HuH-7 (cell line): ENCODE measurements around the gene TNK1.
"Not testable (repeated sequence)": the region's sequence is repeated elsewhere in the genome, so short reads cannot be mapped to it uniquely, and the experiment has no call there.

Experiments used
- DNase-seq: peaks from one replicate; pipeline ENCODE4 v3.0.0; 2011; ENCODE audit warnings: low spot score

Gene TNK1

DNA sequence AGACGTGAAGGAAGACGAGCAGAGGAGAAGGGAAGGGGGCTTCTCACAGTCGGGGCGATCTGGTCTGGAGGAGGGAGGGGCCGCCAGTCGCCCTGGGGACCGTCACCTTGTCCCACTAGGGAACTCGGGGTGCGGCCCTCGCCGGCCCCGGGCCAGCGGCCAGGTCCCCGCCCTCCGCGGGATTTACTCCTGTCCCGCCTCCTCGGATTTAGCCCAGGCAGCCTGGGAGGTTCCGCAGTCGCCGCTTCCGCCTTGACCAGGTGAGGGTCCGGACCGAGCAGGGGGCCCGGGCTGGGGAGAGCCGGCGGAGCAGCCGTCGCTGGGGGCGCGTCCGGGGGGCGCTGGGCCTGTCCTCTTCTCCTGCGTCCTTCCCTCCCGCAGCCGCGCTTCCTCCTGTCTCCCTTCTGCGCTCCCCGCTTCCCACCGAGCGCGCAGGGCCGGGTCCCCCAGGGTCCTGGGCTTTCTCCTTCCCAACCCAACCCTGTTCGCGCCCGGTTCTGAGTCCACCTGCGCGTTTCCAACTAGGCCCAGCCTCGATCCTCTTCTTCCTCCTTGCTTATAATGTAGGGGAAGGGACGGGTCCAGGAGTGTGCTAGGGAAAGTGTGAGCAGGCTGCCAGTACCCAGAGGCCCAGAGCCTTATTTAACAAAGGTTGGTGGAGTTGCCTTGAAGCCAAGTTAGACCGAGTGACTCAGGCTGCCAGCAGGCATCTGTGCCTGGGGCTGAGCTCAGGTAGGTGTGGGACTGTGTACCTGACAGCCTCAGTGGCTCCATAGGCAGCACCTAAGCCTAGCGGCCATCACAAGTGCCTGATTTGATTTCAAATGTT lies at the start of gene TNK1:
TNK1 (plus strand) TSS at position 235 of the 829 bp plus-strand sequence. CDS start 1,838 bp downstream, outside the sequence.
- DNase-seq = peak; percentile 66

DNA sequence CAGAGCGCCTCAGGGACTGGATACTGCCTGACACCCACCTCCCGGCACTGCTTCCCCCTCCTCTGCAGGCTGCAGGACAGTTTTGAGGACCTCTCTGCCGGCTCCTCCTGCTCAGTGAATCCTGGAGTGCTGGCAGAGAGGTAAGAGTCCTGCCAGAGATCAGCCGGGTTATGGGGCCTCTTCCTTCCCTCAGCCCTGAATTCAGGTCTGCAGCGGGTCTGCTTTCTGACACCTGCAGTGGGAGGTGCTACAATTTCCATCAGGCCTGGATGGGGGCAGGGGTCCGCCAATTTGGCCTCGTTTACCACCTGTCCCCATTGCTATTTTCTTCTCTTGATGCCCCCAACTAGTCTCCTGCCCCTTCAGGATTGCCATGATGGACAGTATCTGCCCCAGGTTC lies 48.8 kb upstream of the TNK1 start:
- DNase-seq = no peak

GRCh38 chr17:7332600-7333069 lies 48.3 kb upstream of the TNK1 start:
- DNase-seq = not testable (repeated sequence)

GRCh38 chr17:7334938-7335538 lies 45.9 kb upstream of the TNK1 start:
- no peak for DNase-seq

DNA sequence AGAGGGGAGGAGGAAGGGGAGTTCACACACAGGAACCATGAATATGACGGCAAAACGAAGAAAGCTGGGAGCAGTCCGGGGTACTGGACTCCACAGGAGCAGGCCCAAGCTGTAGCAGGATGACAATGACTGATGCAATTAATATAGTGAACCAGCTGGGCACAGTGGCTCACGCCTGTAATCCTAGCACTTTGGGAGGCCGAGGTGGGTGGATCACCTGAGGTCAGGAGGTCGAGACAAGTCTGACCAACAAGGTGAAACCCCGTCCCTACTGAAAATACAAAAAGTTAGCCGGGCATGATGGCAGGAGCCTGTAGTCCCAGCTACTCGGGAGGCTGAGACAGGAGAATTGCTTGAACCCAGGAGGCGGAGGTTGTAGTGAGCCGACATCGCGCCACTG lies 45.1 kb upstream of the TNK1 start:
- not testable (repeated sequence) for DNase-seq

- DNase-seq = no peak
Measured at GRCh38 chr17:7336240-7337175, 44.4 kb upstream of the TNK1 start, which contains the start of gene ACAP1. ACAP1 (plus strand) TSS chr17:7336529; CDS start chr17:7336735, 206 bp downstream.

GRCh38 chr17:7337600-7337999 lies 43.3 kb upstream of the TNK1 start:
- not testable (repeated sequence) for DNase-seq

DNA sequence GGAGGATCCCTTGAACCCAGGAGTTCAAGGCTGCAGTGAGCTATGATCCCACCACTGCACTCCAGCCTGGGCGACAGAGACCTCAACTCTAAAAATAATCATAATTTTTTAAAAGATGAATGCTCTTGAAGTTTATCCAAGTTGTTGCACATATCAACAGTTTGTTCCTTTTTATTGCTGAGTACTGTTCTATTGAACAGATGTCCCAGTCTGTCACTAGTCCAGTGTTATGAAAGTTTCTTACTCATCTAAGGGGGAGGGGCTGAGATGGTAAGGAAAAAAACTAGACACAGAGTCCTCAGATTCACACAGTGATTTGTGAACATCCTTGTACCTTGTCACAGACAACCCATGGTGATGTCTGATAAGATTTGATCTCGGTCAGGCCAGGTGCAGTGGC lies 40.7 kb upstream of the TNK1 start:
- DNase-seq = no peak

- no peak for DNase-seq
Measured at GRCh38 chr17:7341842-7342241, 39.0 kb upstream of the TNK1 start.

DNA sequence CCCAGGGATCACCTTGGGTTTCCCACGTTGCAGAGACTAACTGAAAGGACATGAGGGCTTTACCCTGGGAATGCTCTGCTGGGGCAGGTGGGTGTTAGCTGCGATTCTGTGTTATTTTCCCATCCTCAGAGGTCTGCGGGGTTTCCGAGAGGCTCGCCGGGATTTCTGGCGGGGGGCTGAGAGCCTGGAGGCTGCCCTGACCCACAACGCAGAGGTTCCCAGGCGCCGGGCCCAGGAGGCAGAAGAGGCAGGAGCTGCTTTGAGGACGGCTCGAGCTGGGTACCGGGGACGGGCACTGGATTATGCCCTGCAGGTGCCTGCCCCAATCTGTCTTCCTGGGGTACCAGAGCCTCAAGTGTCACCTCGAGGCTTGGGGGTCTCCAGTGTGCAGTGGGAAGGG lies 37.6 kb upstream of the TNK1 start:
- no peak for DNase-seq

- DNase-seq = no peak
Measured at GRCh38 chr17:7346761-7347614, 33.9 kb upstream of the TNK1 start.

DNA sequence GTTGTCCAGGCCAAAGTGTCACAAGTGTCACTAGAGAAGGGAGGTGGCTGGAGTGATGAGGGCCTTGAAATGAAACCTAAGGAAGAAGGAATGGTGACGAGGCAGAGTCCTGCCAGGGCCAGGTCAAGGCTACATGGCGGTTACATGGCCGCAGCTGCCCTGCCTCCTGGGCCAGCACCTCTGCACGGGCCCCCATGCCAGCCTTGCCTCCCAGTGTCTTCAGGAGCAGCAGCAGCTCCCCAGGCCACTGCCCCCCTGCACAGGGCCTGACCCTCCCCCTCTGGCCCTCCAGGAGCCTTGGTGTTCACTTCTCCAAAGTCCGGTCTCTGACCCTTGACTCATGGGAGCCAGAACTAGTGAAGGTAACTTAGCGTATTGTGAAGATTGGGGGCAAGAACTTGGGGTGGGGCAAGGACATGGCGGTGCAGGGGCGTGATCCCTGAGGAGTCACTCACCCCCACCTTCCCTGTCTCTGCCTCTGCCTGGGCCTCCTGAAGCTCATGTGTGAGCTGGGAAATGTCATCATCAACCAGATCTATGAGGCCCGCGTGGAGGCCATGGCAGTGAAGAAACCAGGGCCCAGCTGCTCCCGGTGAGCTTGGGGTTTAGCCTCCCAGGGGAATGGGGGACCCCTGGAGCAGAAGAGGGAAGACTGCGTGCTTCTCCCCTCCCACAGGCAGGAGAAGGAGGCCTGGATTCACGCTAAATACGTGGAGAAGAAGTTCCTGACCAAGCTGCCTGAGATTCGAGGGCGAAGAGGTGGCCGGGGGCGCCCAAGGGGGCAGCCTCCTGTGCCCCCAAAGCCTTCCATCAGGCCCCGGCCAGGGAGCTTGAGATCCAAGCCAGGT lies 33.0 kb upstream of the TNK1 start:
- DNase-seq = no peak

DNA sequence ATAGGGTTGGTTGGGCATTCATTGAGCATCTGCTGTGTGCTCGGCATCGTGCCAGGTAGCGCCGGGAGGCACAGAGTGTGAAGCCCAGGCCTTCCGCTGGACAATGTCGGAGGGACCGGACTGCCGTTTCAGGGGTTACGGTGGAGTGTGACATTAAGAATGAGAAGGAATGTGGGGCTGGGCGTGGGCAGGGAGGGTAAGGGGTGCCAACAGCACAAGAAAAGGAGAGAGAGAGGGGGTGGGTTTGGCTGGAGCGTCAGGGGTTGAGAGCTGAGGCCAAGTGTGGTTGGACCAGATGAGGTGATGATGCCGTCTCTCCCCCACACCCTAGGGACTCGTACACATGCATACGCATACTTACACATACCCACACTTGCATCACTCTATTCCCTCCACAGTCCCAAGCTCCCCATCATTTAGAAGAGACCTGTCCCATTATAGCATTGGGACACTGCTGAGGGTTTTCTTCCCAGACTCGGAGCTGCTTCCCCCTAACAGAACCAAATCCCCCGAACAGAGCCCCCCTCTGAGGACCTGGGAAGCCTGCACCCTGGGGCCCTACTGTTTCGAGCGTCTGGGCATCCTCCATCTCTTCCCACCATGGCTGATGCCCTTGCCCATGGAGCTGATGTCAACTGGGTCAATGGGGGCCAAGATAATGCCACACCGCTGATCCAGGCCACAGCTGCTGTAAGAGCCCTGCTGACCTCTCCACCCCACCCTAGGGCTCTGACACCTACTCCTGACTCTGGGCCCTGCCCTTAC lies 32.2 kb upstream of the TNK1 start:
- no peak for DNase-seq

- DNase-seq = peak; percentile 85
Measured at GRCh38 chr17:7351665-7352502, 29.0 kb upstream of the TNK1 start, which contains the start of gene KCTD11. KCTD11 (plus strand) TSS chr17:7352162.

- DNase-seq = no peak
Measured at GRCh38 chr17:7352503-7352889, 28.4 kb upstream of the TNK1 start.

GRCh38 chr17:7352910-7353635 lies 27.8 kb upstream of the TNK1 start:
- no peak for DNase-seq

DNA sequence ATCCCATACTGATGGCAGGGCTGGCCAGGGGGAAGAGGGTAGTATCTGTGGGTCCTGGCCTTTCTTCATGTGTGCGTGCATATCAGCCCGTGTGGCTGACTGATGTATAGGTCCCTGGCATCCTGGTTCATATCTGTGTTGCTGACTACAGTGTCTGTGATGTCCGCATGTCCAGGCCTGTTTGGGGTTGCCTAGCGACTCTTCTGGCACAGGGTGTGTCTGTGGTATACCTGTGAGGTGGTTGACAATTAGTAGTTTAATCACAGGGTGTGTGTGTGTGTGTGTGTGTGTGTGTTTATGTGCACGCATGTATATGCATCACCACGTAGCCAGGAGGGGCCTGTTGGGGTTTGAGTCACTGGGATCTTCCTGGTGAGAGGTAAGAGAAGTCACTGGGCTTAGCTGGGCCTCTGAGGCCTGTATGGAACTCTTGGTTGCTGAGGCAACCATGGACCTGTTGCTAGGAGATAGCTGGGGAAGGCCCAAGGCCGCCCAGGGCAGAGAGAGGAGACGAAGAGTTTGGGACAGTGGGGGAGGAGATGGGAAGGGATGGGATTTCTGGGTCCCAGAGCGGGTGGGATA lies 26.5 kb upstream of the TNK1 start:
- DNase-seq = no peak

- DNase-seq = no peak
Measured at GRCh38 chr17:7355053-7355452, 25.8 kb upstream of the TNK1 start, which contains the start of gene TMEM95. TMEM95 (plus strand) TSS chr17:7355156; CDS start chr17:7355205, 49 bp downstream.
